SK-N-SH (cell line): ENCODE data around the gene CDH13. TPM values are rescaled to one million over a fixed set of nuclear protein-coding genes. Genes with fewer than 3 reads are reported as not detected.
A peak's percentile ranks its signal among the peaks of the same experiment; 100 is the strongest.

Source experiments
- CTCF ChIA-PET: fragments of 300-600, 350-600 bp; formaldehyde crosslinking; extraction: SDS; loops from one replicate; lab custom pipeline; 2021; lab: Yijun Ruan, JAX
- POLR2A ChIA-PET: fragments of 350-600 bp; sonication (Branson Sonifier 250); formaldehyde crosslinking; extraction: SDS; loops from one replicate; lab custom pipeline; 2020; ENCODE audit warnings: antibody characterized with exemption, inconsistent platforms; lab: Yijun Ruan, JAX
- DNase-seq: peaks from one replicate; pipeline ENCODE4 v3.0.0; 2012
- H2AFZ ChIP-seq: fragments of 200-600 bp; sonication (generic); 2 replicates; pipeline ENCODE4 v1.8.1; 2016; ENCODE audit warnings: antibody characterized with exemption, mild to moderate bottlenecking, low read depth
- H3F3A ChIP-seq: fragments of 200-600 bp; sonication (generic); replicated peaks from 2 replicates; pipeline ENCODE3; 2016; ENCODE audit warnings: antibody characterized with exemption, mild to moderate bottlenecking; ENCODE audit not compliant: insufficient read depth
- H3K27ac ChIP-seq, 2 experiments: fragments of 200-500 bp in 1 of 2; fragments of 200-600 bp in 1 of 2; sonication (Bioruptor generic) in 1 of 2; sonication (generic), shearing (Covaris generic) in 1 of 2; 2 replicates each; pipeline versions ENCODE4 v1.5.1 to v1.6.1; 2014 to 2016; ENCODE audit warnings: low read depth in 2 of 2, inconsistent platforms in 1 of 2, low read length in 1 of 2, mild to moderate bottlenecking in 1 of 2, mixed read lengths in 1 of 2
- H3K27me3 ChIP-seq: fragments of 200-600 bp; sonication (generic), shearing (Covaris generic); 2 replicates; pipeline ENCODE4 v1.6.1; 2016; ENCODE audit warnings: mixed run types; ENCODE audit not compliant: insufficient read depth
- H3K36me3 ChIP-seq, 2 experiments: fragments of 200-500 bp in 1 of 2; fragments of 200-600 bp in 1 of 2; sonication (Bioruptor generic) in 1 of 2; sonication (generic) in 1 of 2; replicated peaks in 1 of 2; 2 replicates each; pipeline versions ENCODE3 to v1.5.1; 2014 to 2016; ENCODE audit warnings: low read length in 1 of 2, mild to moderate bottlenecking in 1 of 2; ENCODE audit not compliant: insufficient read depth in 2 of 2, control insufficient read depth in 1 of 2
- H3K4me1 ChIP-seq, 2 experiments: fragments of 200-500 bp in 1 of 2; fragments of 200-600 bp in 1 of 2; sonication (Bioruptor generic) in 1 of 2; sonication (generic), shearing (Covaris generic) in 1 of 2; 2 replicates each; pipeline versions ENCODE4 v1.5.1 to v1.6.1; 2014 to 2016; ENCODE audit warnings: low read depth in 1 of 2, low read length in 1 of 2, mixed run types in 1 of 2; ENCODE audit not compliant: insufficient read depth in 2 of 2, control insufficient read depth in 1 of 2
- H3K4me2 ChIP-seq: fragments of 200-600 bp; sonication (generic), shearing (Covaris generic); 2 replicates; pipeline ENCODE4 v1.6.1; 2017; ENCODE audit warnings: mixed run types
- H3K4me3 ChIP-seq, 2 experiments: fragments of 200-500 bp in 1 of 2; fragments of 200-600 bp in 1 of 2; sonication (Bioruptor generic) in 1 of 2; sonication (generic), shearing (Covaris generic) in 1 of 2; 2 replicates each; pipeline versions ENCODE4 v1.5.1 to v1.8.1; 2014 to 2016; ENCODE audit warnings: low read depth in 2 of 2, inconsistent platforms in 1 of 2, low read length in 1 of 2, mild to moderate bottlenecking in 1 of 2, mixed read lengths in 1 of 2, moderate library complexity in 1 of 2
- H3K79me2 ChIP-seq: fragments of 200-600 bp; sonication (generic); 2 replicates; pipeline ENCODE4 v1.8.1; 2017; ENCODE audit warnings: mild to moderate bottlenecking; ENCODE audit not compliant: insufficient read depth
- H3K9ac ChIP-seq: fragments of 200-600 bp; sonication (generic); 2 replicates; pipeline ENCODE4 v1.6.1; 2017; ENCODE audit warnings: mixed run types
- H3K9me2 ChIP-seq: fragments of 200-600 bp; sonication (generic); 2 replicates; pipeline ENCODE4 v1.6.1; 2017; ENCODE audit warnings: mixed run types
- H3K9me3 ChIP-seq: fragments of 200-600 bp; sonication (generic); 2 replicates; pipeline ENCODE4 v1.6.1; 2017; ENCODE audit warnings: mixed run types, mild to moderate bottlenecking, moderate library complexity
- H4K20me1 ChIP-seq: fragments of 200-600 bp; sonication (generic); 2 replicates; pipeline ENCODE4 v1.6.1; 2017; ENCODE audit warnings: mild to moderate bottlenecking, mixed run types; ENCODE audit not compliant: insufficient read depth
- CTCF ChIP-seq: fragments of 200-600 bp; sonication (generic); IDR thresholded peaks from 2 replicates; pipeline ENCODE4 v1.6.1; 2017; ENCODE audit warnings: antibody characterized with exemption, mild to moderate bottlenecking, moderate library complexity
- FOXJ3 ChIP-seq: sonication (generic); formaldehyde crosslinking; IDR thresholded peaks from 2 replicates; pipeline ENCODE4 v1.5.1; 2020; ENCODE audit warnings: mild to moderate bottlenecking, missing genetic modification reagents
- JUND ChIP-seq: IDR thresholded peaks from 2 replicates; pipeline ENCODE4 v1.4.0; 2012
- MAX ChIP-seq: IDR thresholded peaks from 2 replicates; pipeline ENCODE4 v1.4.0; 2012; ENCODE audit warnings: low read depth
- NRF1 ChIP-seq: IDR thresholded peaks from 2 replicates; pipeline ENCODE4 v1.6.1; 2012; ENCODE audit warnings: low read depth, mild to moderate bottlenecking, low read length
- RAD21 ChIP-seq: IDR thresholded peaks from 2 replicates; pipeline ENCODE4 v1.6.1; 2012; ENCODE audit warnings: mild to moderate bottlenecking, low read length
- REST ChIP-seq: IDR thresholded peaks from 2 replicates; pipeline ENCODE4 v1.6.1; 2012; ENCODE audit warnings: mild to moderate bottlenecking, low read depth, low read length, moderate library complexity
- RXRA ChIP-seq: IDR thresholded peaks from 2 replicates; pipeline ENCODE4 v1.4.0; 2012; ENCODE audit warnings: low read depth, mild to moderate bottlenecking, borderline replicate concordance
- ZBTB33 ChIP-seq: IDR thresholded peaks from 2 replicates; pipeline ENCODE4 v1.4.0; 2012; ENCODE audit warnings: low read depth, borderline replicate concordance
- WGBS: methylation state at CpG from one replicate; pipeline ENCODE4 v1.1.6; 2017; ENCODE audit warnings: low lambda C conversion rate; 5-methylcytosine and 5-hydroxymethylcytosine counted together
- polyA plus RNA-seq, 3 experiments: library from polyadenylated mRNA; depleted of rRNA; stranded (reverse); fragments of >200 nt; gene quantifications; 2 replicates each; pipeline ENCODE4 v1.2.3, GENCODE V29; 2012

Gene CDH13
- polyA plus RNA-seq, 1 of the 3 experiments (the other 2 are of a cell fraction) = 93.0 TPM

- Histone ChIP-seq H3F3A (no peaks in the 10 kb centered on the region), H3K9ac (no peak overlapping the region), H3K4me1 (no peaks in the 10 kb centered on the region), H3K4me3 (no peak overlapping the region), H3K79me2 (no peaks in the 10 kb centered on the region), H3K4me2 (no peak overlapping the region), H3K9me2 (no peaks in the 10 kb centered on the region), H4K20me1 (no peaks in the 10 kb centered on the region), H2AFZ (no peak overlapping the region), H3K36me3 (no peaks in the 10 kb centered on the region), H3K9me3 (no peaks in the 10 kb centered on the region), H3K27me3 (no peaks in the 10 kb centered on the region), H3K27ac (no peak overlapping the region)
- DNase-seq = no peak
- CTCF ChIA-PET = no interaction called here
- 0% methylated on average over 1 of the region's 1 CpG for WGBS
- POLR2A ChIA-PET = no interaction called here
- TF ChIP-seq RXRA = no peak
- peak; percentile 29; the same call in 1 of the 2 replicates for TF ChIP-seq CTCF
- no peak for TF ChIP-seq RAD21
- TF ChIP-seq, all 33 proteins: peak for 1
Observed at GRCh38 chr16:83418565-83418964, 791.8 kb downstream of the CDH13 start.

- Histone ChIP-seq H3K9me2 (no peaks in the 10 kb centered on the region), H4K20me1 (no peaks in the 10 kb centered on the region), H3K9me3 (no peaks in the 10 kb centered on the region), H3K27ac (no peak overlapping the region), H3K4me3 (no peak overlapping the region), H3K27me3 (no peaks in the 10 kb centered on the region), H3K79me2 (no peaks in the 10 kb centered on the region), H3K4me1 (no peaks in the 10 kb centered on the region), H2AFZ (no peak overlapping the region), H3K9ac (no peak overlapping the region), H3K36me3 (no peaks in the 10 kb centered on the region), H3F3A (no peaks in the 10 kb centered on the region), H3K4me2 (no peak overlapping the region)
- ChIA-PET CTCF (interaction anchor here (0.6 to 1.9 kb wide), 2 partner anchors 10 to 26 kb away, joined by 3 to 5 read pairs; no protein-coding TSS in a partner anchor), POLR2A (no interaction called here)
- WGBS = 29% methylated on average over 9 of the region's 9 CpGs
- no peak for TF ChIP-seq FOXJ3
- TF ChIP-seq MAX = no peak
- no peak for TF ChIP-seq NRF1
- TF ChIP-seq ZBTB33 = no peak
- peak; percentile 96 for TF ChIP-seq REST
- TF ChIP-seq JUND = no peak
- DNase-seq = no peak
Observed at GRCh38 chr16:83420206-83420760, 793.5 kb downstream of the CDH13 start.
